HEK293 (cell line): ENCODE results near the gene LAP3.
A peak's percentile ranks its signal among the peaks of the same experiment; 100 is the strongest.

Experiments
- CTCF ChIA-PET: fragments of 350-600 bp; formaldehyde crosslinking; extraction: SDS; loops from one replicate; lab custom pipeline; 2021; ENCODE audit warnings: antibody characterized with exemption; lab: Yijun Ruan, JAX
- POLR2A ChIA-PET: fragments of 300-600 bp; formaldehyde crosslinking; extraction: SDS; loops from one replicate; lab custom pipeline; 2020; ENCODE audit warnings: antibody characterized with exemption, inconsistent platforms; lab: Yijun Ruan, JAX
- H3K27ac ChIP-seq: fragments of 200-500 bp; sonication (Bioruptor generic); 2 replicates; pipeline ENCODE4 v1.5.1; 2014; ENCODE audit warnings: low read depth, low read length, control low read depth, inconsistent platforms; ENCODE audit errors: extremely low read depth
- H3K36me3 ChIP-seq, 2 experiments: fragments of 200-500 bp in 1 of 2; sonication (Bioruptor generic) in 1 of 2; 1 replicate in 1 of 2; 2 replicates in 1 of 2; pipeline ENCODE4 v1.5.1; 2014 to 2017; ENCODE audit warnings: inconsistent platforms in 2 of 2, low read length in 2 of 2; ENCODE audit not compliant: control insufficient read depth in 2 of 2, insufficient read depth in 1 of 2
- H3K4me1 ChIP-seq: fragments of 200-500 bp; sonication (Bioruptor generic); 2 replicates; pipeline ENCODE4 v1.5.1; 2014; ENCODE audit warnings: mild to moderate bottlenecking, low read length, inconsistent platforms; ENCODE audit not compliant: control insufficient read depth, insufficient read depth
- H3K4me3 ChIP-seq: 2 replicates; pipeline ENCODE4 v1.5.1; 2011; ENCODE audit warnings: low read depth, mild to moderate bottlenecking, control low read depth, low read length, moderate library complexity
- H3K9me3 ChIP-seq: fragments of 200-500 bp; sonication (Bioruptor generic); 2 replicates; pipeline ENCODE4 v1.5.1; 2014; ENCODE audit warnings: low read depth, low read length, inconsistent platforms; ENCODE audit not compliant: control insufficient read depth, insufficient read depth
- EGR2 ChIP-seq: fragments of 450-650 bp; formaldehyde crosslinking; IDR thresholded peaks from 2 replicates; pipeline ENCODE4 v1.5.1; 2016; ENCODE audit warnings: low read depth, missing biosample characterization, missing genetic modification characterization
- HIC1 ChIP-seq: fragments of 450-650 bp; formaldehyde crosslinking; IDR thresholded peaks from 2 replicates; pipeline ENCODE4 v1.5.1; 2016; ENCODE audit warnings: missing biosample characterization, missing genetic modification characterization
- HOXC10 ChIP-seq: sonication (generic); formaldehyde crosslinking; IDR thresholded peaks from 2 replicates; pipeline ENCODE4 v1.8.1; 2023; ENCODE audit warnings: mild to moderate bottlenecking, missing genetic modification reagents
- KLF16 ChIP-seq: fragments of 450-650 bp; formaldehyde crosslinking; IDR thresholded peaks from 2 replicates; pipeline ENCODE4 v1.5.1; 2017; ENCODE audit warnings: missing biosample characterization, missing genetic modification characterization
- REPIN1 ChIP-seq: fragments of 450-650 bp; formaldehyde crosslinking; IDR thresholded peaks from 2 replicates; pipeline ENCODE4 v1.5.1; 2017; ENCODE audit warnings: missing biosample characterization, missing genetic modification characterization, low read depth
- SP3 ChIP-seq: fragments of 450-650 bp; formaldehyde crosslinking; IDR thresholded peaks from 2 replicates; pipeline ENCODE4 v1.5.1; 2016; ENCODE audit warnings: missing biosample characterization, missing genetic modification characterization
- ZBTB11 ChIP-seq: fragments of 450-650 bp; formaldehyde crosslinking; conservative IDR thresholded peaks from 2 replicates; pipeline ENCODE4 v1.5.1; 2016; ENCODE audit warnings: low read depth, missing biosample characterization, missing genetic modification characterization
- ZBTB20 ChIP-seq: fragments of 450-650 bp; formaldehyde crosslinking; IDR thresholded peaks from 2 replicates; pipeline ENCODE4 v1.5.1; 2016; ENCODE audit warnings: missing biosample characterization, missing genetic modification characterization
- ZBTB21 ChIP-seq: fragments of 450-650 bp; formaldehyde crosslinking; IDR thresholded peaks from 2 replicates; pipeline ENCODE4 v1.5.1; 2017; ENCODE audit warnings: missing biosample characterization, missing genetic modification characterization
- ZBTB26 ChIP-seq: fragments of 450-650 bp; formaldehyde crosslinking; optimal IDR thresholded peaks from 2 replicates; pipeline ENCODE3; 2016; ENCODE audit warnings: missing biosample characterization, mild to moderate bottlenecking, missing genetic modification characterization
- ZBTB49 ChIP-seq: fragments of 450-650 bp; formaldehyde crosslinking; IDR thresholded peaks from 2 replicates; pipeline ENCODE4 v1.5.1; 2016; ENCODE audit warnings: missing biosample characterization, missing genetic modification characterization, low read depth
- ZBTB8A ChIP-seq: fragments of 450-650 bp; formaldehyde crosslinking; IDR thresholded peaks from 2 replicates; pipeline ENCODE4 v1.5.1; 2016; ENCODE audit warnings: missing biosample characterization, missing genetic modification characterization
- ZIC2 ChIP-seq: fragments of 450-650 bp; formaldehyde crosslinking; IDR thresholded peaks from 2 replicates; pipeline ENCODE4 v1.5.1; 2016; ENCODE audit warnings: missing biosample characterization, missing genetic modification characterization
- ZNF155 ChIP-seq: fragments of 450-650 bp; formaldehyde crosslinking; IDR thresholded peaks from 2 replicates; pipeline ENCODE4 v1.5.1; 2016; ENCODE audit warnings: missing biosample characterization, missing genetic modification characterization
- ZNF184 ChIP-seq: fragments of 450-650 bp; IDR thresholded peaks from 2 replicates; pipeline ENCODE4 v1.5.1; 2018; ENCODE audit warnings: missing biosample characterization, mild to moderate bottlenecking, missing genetic modification characterization
- ZNF2 ChIP-seq: fragments of 450-650 bp; formaldehyde crosslinking; IDR thresholded peaks from 2 replicates; pipeline ENCODE4 v1.5.1; 2016; ENCODE audit warnings: missing biosample characterization, missing genetic modification characterization
- ZNF211 ChIP-seq: fragments of 450-650 bp; formaldehyde crosslinking; IDR thresholded peaks from 2 replicates; pipeline ENCODE4 v1.5.1; 2016; ENCODE audit warnings: low read depth, missing biosample characterization, missing genetic modification characterization
- ZNF394 ChIP-seq: fragments of 450-650 bp; formaldehyde crosslinking; IDR thresholded peaks from 2 replicates; pipeline ENCODE4 v1.5.1; 2016; ENCODE audit warnings: missing biosample characterization, missing genetic modification characterization, mild to moderate bottlenecking, moderate library complexity, borderline replicate concordance
- ZNF48 ChIP-seq: fragments of 450-650 bp; formaldehyde crosslinking; IDR thresholded peaks from 2 replicates; pipeline ENCODE4 v1.5.1; 2016; ENCODE audit warnings: missing biosample characterization, missing genetic modification characterization
- ZNF501 ChIP-seq: fragments of 450-650 bp; formaldehyde crosslinking; IDR thresholded peaks from 2 replicates; pipeline ENCODE4 v1.5.1; 2016; ENCODE audit warnings: missing biosample characterization, missing genetic modification characterization
- ZNF660 ChIP-seq: fragments of 450-650 bp; IDR thresholded peaks from 2 replicates; pipeline ENCODE4 v1.5.1; 2018; ENCODE audit warnings: missing biosample characterization, mild to moderate bottlenecking, missing genetic modification characterization
- ZNF76 ChIP-seq: fragments of 450-650 bp; formaldehyde crosslinking; IDR thresholded peaks from 2 replicates; pipeline ENCODE4; 2016; ENCODE audit warnings: low read depth, missing biosample characterization, missing genetic modification characterization, borderline replicate concordance
- ZNF792 ChIP-seq: fragments of 450-650 bp; formaldehyde crosslinking; IDR thresholded peaks from 2 replicates; pipeline ENCODE4 v1.5.1; 2016; ENCODE audit warnings: missing biosample characterization, missing genetic modification characterization
- ZXDB ChIP-seq: fragments of 450-650 bp; formaldehyde crosslinking; IDR thresholded peaks from 2 replicates; pipeline ENCODE4 v1.5.1; 2016; ENCODE audit warnings: missing biosample characterization, missing genetic modification characterization

Gene LAP3

GRCh38 chr4:17576932-17577664 is at the start of gene LAP3:
Gene LAP3, plus strand, starts transcription at chr4:17577198. Its CDS starts 268 bp downstream, at chr4:17577466.
- POLR2A ChIA-PET, result interaction anchor here (1.0 kb wide), 2 partner anchors 10 to 234 kb away, joined by 4 to 5 read pairs; partner anchors contain the start of genes DCAF16 and NCAPG
- CTCF ChIA-PET, result interaction anchor here (0.6 to 1.2 kb wide), 2 partner anchors 28 to 624 kb away, joined by 3 to 4 read pairs; no protein-coding TSS in a partner anchor
- TF ChIP-seq ZNF792 (tag by site-specific recombination) (no peak), ZNF211 (tag by site-specific recombination) (no peak), HOXC10 (CRISPR knock-in tag) (no peak), ZNF155 (tag by site-specific recombination) (no peak), ZNF48 (tag by site-specific recombination) (no peak), ZBTB11 (tag by site-specific recombination) (peak; percentile 45; the same call in 1 of the 2 replicates), ZBTB20 (no peak; the same call in 1 of the 2 replicates), ZNF660 (tag by site-specific recombination) (0 out of 2 replicates have a peak, but pooled peaks have one; percentile 30), ZNF501 (tag by site-specific recombination) (peak; percentile 59; the same call in 1 of the 2 replicates), EGR2 (tag by site-specific recombination) (peak; percentile 41; the same call in 1 of the 2 replicates), ZIC2 (tag by site-specific recombination) (no peak), ZBTB26 (peak; percentile 78), ZBTB8A (tag by site-specific recombination) (peak; percentile 94), REPIN1 (no peak), SP3 (tag by site-specific recombination) (peak; percentile 79), ZXDB (tag by site-specific recombination) (peak; percentile 25; the same call in 1 of the 2 replicates), ZNF184 (tag by site-specific recombination) (no peak), HIC1 (peak; percentile 44; the same call in 1 of the 2 replicates), ZBTB49 (tag by site-specific recombination) (no peak), ZNF2 (tag by site-specific recombination) (no peak), ZNF76 (peak; percentile 22; the same call in 1 of the 2 replicates), KLF16 (peak; percentile 26; the same call in 1 of the 2 replicates), ZNF394 (tag by site-specific recombination) (0 out of 2 replicates have a peak, but pooled peaks have one; percentile 27), ZBTB21 (tag by site-specific recombination) (peak; percentile 42)

More at GRCh38 chr4:17576932-17577664, at the start of gene LAP3:
- peak within 1 kb of the TSS; percentile 60 for H3K4me3 ChIP-seq
- peaks cover 0 to 28% of the 10 kb centered on the region in 2 experiments; a peak in 1 of 3 replicates for H3K36me3 ChIP-seq
- no peaks in the 10 kb centered on the region for H3K9me3 ChIP-seq
- H3K4me1 ChIP-seq, result no peaks in the 10 kb centered on the region
- peak within 1 kb of the TSS; percentile 55; the same call in 1 of the 2 replicates for H3K27ac ChIP-seq
